Mammary epithelial cell (primary cell): ENCODE measurements around the gene CUX1.

ENCODE experiments used
- CTCF ChIP-seq, 2 donors: IDR thresholded peaks in 1 of 2; conservative IDR thresholded peaks in 1 of 2; 2 replicates each; pipeline ENCODE4 v1.5.1; 2011 to 2012; ENCODE audit warnings: inconsistent platforms in 2 of 2, low read length in 2 of 2, mild to moderate bottlenecking in 2 of 2, control low read depth in 1 of 2, low read depth in 1 of 2; ENCODE audit not compliant: insufficient read depth in 1 of 2; ENCODE audit errors: extremely low read depth in 1 of 2
- EZH2 ChIP-seq: IDR thresholded peaks from 2 replicates; pipeline ENCODE4 v1.6.1; 2012; ENCODE audit warnings: low read length, inconsistent platforms, borderline replicate concordance

- TF ChIP-seq CTCF (conservative IDR thresholded peaks at IDR 0.05 in 1 of 2, IDR thresholded peaks at IDR 0.05 in 1 of 2; ENCODE audit: extremely low read depth in 1 of 2, insufficient read depth in 1 of 2, low read depth in 1 of 2, low read length in 2 of 2) (no peak), EZH2 (no peak)
These were observed 53.9 kb downstream of the CUX1 start for GRCh38 chr7:101871351-101871750.
